HG03066 (cell line): Measurements from ENCODE around the gene SMYD1.
A peak's percentile ranks its signal among the peaks of the same experiment; 100 is the strongest.

Source experiments
- ATAC-seq: cut with Tn5 transposase; IDR thresholded peaks from one replicate; pipeline ENCODE4 v1.9.1; 2021; ENCODE audit warnings: low read depth; ENCODE audit not compliant: unreplicated experiment

Gene SMYD1

GRCh38 chr2:88055371-88056128 lies 12.1 kb upstream of the SMYD1 start, which contains the start of gene KRCC1:
Gene KRCC1, minus strand, starts transcription at chr2:88055783. Its CDS starts 27,220 bp downstream, at chr2:88028563.
- peak; percentile 94 for ATAC-seq

GRCh38 chr2:88057437-88057844 lies 10.2 kb upstream of the SMYD1 start:
- no peak for ATAC-seq

- ATAC-seq, result no peak
These were observed 9.4 kb upstream of the SMYD1 start for GRCh38 chr2:88058191-88058590.

- ATAC-seq, result no peak
These were observed 7.4 kb upstream of the SMYD1 start for GRCh38 chr2:88059979-88060906.

GRCh38 chr2:88060907-88061275 lies 6.7 kb upstream of the SMYD1 start:
- ATAC-seq, result no peak

- ATAC-seq, result no peak
These were observed 6.3 kb upstream of the SMYD1 start for GRCh38 chr2:88061295-88061694.

GRCh38 chr2:88066543-88066942 lies 1.1 kb upstream of the SMYD1 start:
- ATAC-seq, result no peak

- no peak for ATAC-seq
These were observed 436 bp upstream of the SMYD1 start for GRCh38 chr2:88067189-88067588.

- ATAC-seq, result no peak
These were observed 419 bp downstream of the SMYD1 start for GRCh38 chr2:88068044-88068443.

- no peak for ATAC-seq
These were observed 1.5 kb downstream of the SMYD1 start for GRCh38 chr2:88069117-88069516.

- no peak for ATAC-seq
These were observed 2.4 kb downstream of the SMYD1 start for GRCh38 chr2:88070055-88070454.

GRCh38 chr2:88071365-88071764 lies 3.7 kb downstream of the SMYD1 start:
- ATAC-seq, result no peak

- no peak for ATAC-seq
These were observed 6.5 kb downstream of the SMYD1 start for GRCh38 chr2:88074150-88074549.

GRCh38 chr2:88074854-88075292 lies 7.2 kb downstream of the SMYD1 start:
- ATAC-seq, result no peak

- ATAC-seq, result no peak
These were observed 9.5 kb downstream of the SMYD1 start for GRCh38 chr2:88077080-88077479.

GRCh38 chr2:88078643-88079172 lies 11.1 kb downstream of the SMYD1 start:
- no peak for ATAC-seq

- ATAC-seq, result no peak
These were observed 12.9 kb downstream of the SMYD1 start for GRCh38 chr2:88080545-88080944.

- ATAC-seq, result no peak
These were observed 14.4 kb downstream of the SMYD1 start for GRCh38 chr2:88081924-88082608.

GRCh38 chr2:88082781-88083180 lies 15.2 kb downstream of the SMYD1 start:
- ATAC-seq, result no peak

- ATAC-seq, result no peak
These were observed 17.5 kb downstream of the SMYD1 start for GRCh38 chr2:88085099-88085498.

- no peak for ATAC-seq
These were observed 18.0 kb downstream of the SMYD1 start for GRCh38 chr2:88085602-88086001.
